SK-N-SH treated with all-trans-retinoic acid at 6 μM for 48 hours (cell line): ENCODE data around the gene GCLC.

Experiments
- ATAC-seq: fragments of 200-7000 bp; cut with Tn5 transposase; 3 replicates; pipeline ENCODE4 v1.9.1; 2020; ENCODE audit warnings: mild to moderate bottlenecking, moderate library complexity
- BACH2 ChIP-seq: fragments of 250-450 bp; sonication (Bioruptor Pico); IDR thresholded peaks from 2 replicates; pipeline ENCODE4 v1.9.0; 2021; ENCODE audit warnings: mild to moderate bottlenecking, borderline replicate concordance
- CREB5 ChIP-seq: fragments of 250-450 bp; sonication (Bioruptor Pico); IDR thresholded peaks from 2 replicates; pipeline ENCODE4 v1.5.1; 2020; ENCODE audit warnings: low read depth, mild to moderate bottlenecking, moderate library complexity
- CSDC2 ChIP-seq: fragments of 250-450 bp; sonication (Bioruptor Pico); IDR thresholded peaks from 2 replicates; pipeline ENCODE4 v1.5.0; 2020; ENCODE audit warnings: mild to moderate bottlenecking, moderate library complexity
- CSRNP3 ChIP-seq: fragments of 250-450 bp; sonication (Bioruptor Pico); IDR thresholded peaks from 2 replicates; pipeline ENCODE4 v1.5.1; 2021; ENCODE audit warnings: mild to moderate bottlenecking, moderate library complexity
- ESRRG ChIP-seq: fragments of 250-450 bp; sonication (Bioruptor Pico); IDR thresholded peaks from 2 replicates; pipeline ENCODE4 v1.6.1; 2021; ENCODE audit warnings: mild to moderate bottlenecking
- GLIS3 ChIP-seq: fragments of 250-450 bp; sonication (Bioruptor Pico); IDR thresholded peaks from 2 replicates; pipeline ENCODE4 v1.5.0; 2020; ENCODE audit warnings: mild to moderate bottlenecking, moderate library complexity
- ISL1 ChIP-seq: fragments of 250-450 bp; sonication (Bioruptor Pico); IDR thresholded peaks from 2 replicates; pipeline ENCODE4 v2.1.2; 2022; ENCODE audit warnings: mild to moderate bottlenecking, moderate library complexity
- OSR1 ChIP-seq: fragments of 250-450 bp; sonication (Bioruptor Pico); IDR thresholded peaks from 2 replicates; pipeline ENCODE4 v1.8.0; 2022; ENCODE audit warnings: moderate library complexity, mild to moderate bottlenecking, inconsistent platforms
- PATZ1 ChIP-seq: fragments of 250-450 bp; sonication (Bioruptor Pico); IDR thresholded peaks from 2 replicates; pipeline ENCODE4 v1.8.0; 2020; ENCODE audit warnings: mild to moderate bottlenecking, moderate library complexity, borderline replicate concordance
- PPARA ChIP-seq: fragments of 250-450 bp; sonication (Bioruptor Pico); IDR thresholded peaks from 2 replicates; pipeline ENCODE4 v1.5.0; 2020; ENCODE audit warnings: mild to moderate bottlenecking, borderline replicate concordance
- SNAI2 ChIP-seq: fragments of 250-450 bp; sonication (Bioruptor Pico); IDR thresholded peaks from 2 replicates; pipeline ENCODE4 v1.5.0; 2020; ENCODE audit warnings: mild to moderate bottlenecking, moderate library complexity
- TCF4 ChIP-seq: fragments of 250-450 bp; sonication (Bioruptor Pico); IDR thresholded peaks from 2 replicates; pipeline ENCODE4 v1.8.0; 2021; ENCODE audit warnings: mild to moderate bottlenecking, moderate library complexity, borderline replicate concordance
- TOX ChIP-seq: fragments of 250-450 bp; sonication (Bioruptor Pico); IDR thresholded peaks from 2 replicates; pipeline ENCODE4 v1.8.0; 2021; ENCODE audit warnings: mild to moderate bottlenecking, moderate library complexity, borderline replicate concordance
- TSHZ2 ChIP-seq: fragments of 250-450 bp; sonication (Bioruptor Pico); IDR thresholded peaks from 2 replicates; pipeline ENCODE4 v1.5.0; 2020; ENCODE audit warnings: mild to moderate bottlenecking, moderate library complexity
- ZFP3 ChIP-seq: fragments of 250-450 bp; sonication (Bioruptor Pico); IDR thresholded peaks from 2 replicates; pipeline ENCODE4 v1.5.0; 2020; ENCODE audit warnings: mild to moderate bottlenecking, moderate library complexity
- ZFP30 ChIP-seq: fragments of 450-650 bp; formaldehyde crosslinking; IDR thresholded peaks from 2 replicates; pipeline ENCODE4 v1.5.0; 2022; ENCODE audit warnings: mild to moderate bottlenecking, moderate library complexity
- ZNF8 ChIP-seq: fragments of 450-650 bp; formaldehyde crosslinking; IDR thresholded peaks from 2 replicates; pipeline ENCODE4 v1.5.0; 2020; ENCODE audit warnings: mild to moderate bottlenecking, moderate library complexity

Gene GCLC

GRCh38 chr6:53517021-53517420 lies 27.9 kb downstream of the GCLC start:
- no peak for TF ChIP-seq PATZ1
- TF ChIP-seq ESRRG (CRISPR knock-in tag), result no peak
- TF ChIP-seq TCF4 (CRISPR knock-in tag), result no peak
- TF ChIP-seq CREB5 (CRISPR knock-in tag), result no peak
- no peak for TF ChIP-seq OSR1 (CRISPR knock-in tag)
- TF ChIP-seq SNAI2 (CRISPR knock-in tag), result no peak
- no peak for TF ChIP-seq ISL1 (CRISPR knock-in tag)
- no peak for TF ChIP-seq BACH2 (CRISPR knock-in tag)
- no peak for TF ChIP-seq GLIS3
- no peak for TF ChIP-seq ZNF8 (CRISPR knock-in tag)
- TF ChIP-seq CSDC2 (CRISPR knock-in tag), result no peak
- no peak for TF ChIP-seq CSRNP3 (CRISPR knock-in tag)
- no peak for TF ChIP-seq TOX (CRISPR knock-in tag)
- no peak for TF ChIP-seq ZFP3
- TF ChIP-seq ZFP30 (CRISPR knock-in tag), result no peak
- no peak for TF ChIP-seq TSHZ2 (CRISPR knock-in tag)
- ATAC-seq, result peak; percentile 27; the same call in 1 of the 3 replicates

- ATAC-seq, result no peak
- TF ChIP-seq SNAI2 (CRISPR knock-in tag), result no peak
Measured at GRCh38 chr6:53514677-53515076, 30.2 kb downstream of the GCLC start.

GRCh38 chr6:53513519-53513966 lies 31.4 kb downstream of the GCLC start:
- ATAC-seq, result no peak

More at GRCh38 chr6:53513519-53513966, 31.4 kb downstream of the GCLC start:
- TF ChIP-seq TSHZ2 (CRISPR knock-in tag), result no peak
- TF ChIP-seq PPARA (CRISPR knock-in tag), result no peak
